ENCODE results near the gene AURKAIP1. TPM values are rescaled to one million over a fixed set of nuclear protein-coding genes. Genes with fewer than 3 reads are reported as not detected.

The AURKAIP1 gene
- total and polyA plus RNA-seq, 9 of the 15 experiments (the other 6 are each of a cell fraction or from before 2014, with no cell fraction given), result 7.8 to 478 (median 92.0) TPM

- no peak for TF ChIP-seq U2AF1 (optimal IDR thresholded peaks at IDR 0.05; ENCODE audit: low read depth, low read length)
- no peak for TF ChIP-seq CGGBP1 (CRISPR knock-in tag; IDR thresholded peaks at IDR 0.05)
- TF ChIP-seq MBD1 (CRISPR knock-in tag; IDR thresholded peaks at IDR 0.05), result no peak
- TF ChIP-seq NFYB (IDR thresholded peaks at IDR 0.05; ENCODE audit: extremely low read depth, insufficient read length), result no peak
- no peak for TF ChIP-seq GTF2F1 (IDR thresholded peaks at IDR 0.05; ENCODE audit: low read depth, low read length)
- TF ChIP-seq NR1H2 (CRISPR knock-in tag; IDR thresholded peaks at IDR 0.05), result no peak
- TF ChIP-seq IRF1 (CRISPR knock-in tag; IDR thresholded peaks at IDR 0.05; ENCODE audit: borderline replicate concordance), result no peak
- TF ChIP-seq CUX1 (CRISPR knock-in tag; IDR thresholded peaks at IDR 0.05), result no peak
- TF ChIP-seq BRCA1 (IDR thresholded peaks at IDR 0.05), result no peak
- 0 out of 2 replicates have a peak, but pooled peaks have one; percentile 26 for TF ChIP-seq BRCA1 (CRISPR knock-in tag; IDR thresholded peaks at IDR 0.05)
- no peak for TF ChIP-seq TSHZ1 (CRISPR knock-in tag; IDR thresholded peaks at IDR 0.05)
- peak; percentile 84 for TF ChIP-seq ETV1 (tag; conservative IDR thresholded peaks at IDR 0.05; ENCODE audit: low read depth)
- no peak for TF ChIP-seq GTF2B (IDR thresholded peaks at IDR 0.05; ENCODE audit: extremely low read depth, insufficient read length)
- no peak for TF ChIP-seq ZNF764 (CRISPR knock-in tag; IDR thresholded peaks at IDR 0.05; ENCODE audit: low read depth)
- TF ChIP-seq ZNF143 (CRISPR knock-in tag; IDR thresholded peaks at IDR 0.05), result no peak
These were observed 23.0 kb upstream of the AURKAIP1 start (continued) for GRCh38 chr1:1397839-1398523.

Measured in K562 (cell line).